AG20443 (cell line): ENCODE results near the gene ZP1.
"Not testable (repeated sequence)": the region's sequence is repeated elsewhere in the genome, so short reads cannot be mapped to it uniquely, and the experiment has no call there.

Experiments used
- DNase-seq: peaks from one replicate; pipeline ENCODE4 v3.0.0; 2012; ENCODE audit warnings: low spot score, mixed read lengths

Gene ZP1

DNA sequence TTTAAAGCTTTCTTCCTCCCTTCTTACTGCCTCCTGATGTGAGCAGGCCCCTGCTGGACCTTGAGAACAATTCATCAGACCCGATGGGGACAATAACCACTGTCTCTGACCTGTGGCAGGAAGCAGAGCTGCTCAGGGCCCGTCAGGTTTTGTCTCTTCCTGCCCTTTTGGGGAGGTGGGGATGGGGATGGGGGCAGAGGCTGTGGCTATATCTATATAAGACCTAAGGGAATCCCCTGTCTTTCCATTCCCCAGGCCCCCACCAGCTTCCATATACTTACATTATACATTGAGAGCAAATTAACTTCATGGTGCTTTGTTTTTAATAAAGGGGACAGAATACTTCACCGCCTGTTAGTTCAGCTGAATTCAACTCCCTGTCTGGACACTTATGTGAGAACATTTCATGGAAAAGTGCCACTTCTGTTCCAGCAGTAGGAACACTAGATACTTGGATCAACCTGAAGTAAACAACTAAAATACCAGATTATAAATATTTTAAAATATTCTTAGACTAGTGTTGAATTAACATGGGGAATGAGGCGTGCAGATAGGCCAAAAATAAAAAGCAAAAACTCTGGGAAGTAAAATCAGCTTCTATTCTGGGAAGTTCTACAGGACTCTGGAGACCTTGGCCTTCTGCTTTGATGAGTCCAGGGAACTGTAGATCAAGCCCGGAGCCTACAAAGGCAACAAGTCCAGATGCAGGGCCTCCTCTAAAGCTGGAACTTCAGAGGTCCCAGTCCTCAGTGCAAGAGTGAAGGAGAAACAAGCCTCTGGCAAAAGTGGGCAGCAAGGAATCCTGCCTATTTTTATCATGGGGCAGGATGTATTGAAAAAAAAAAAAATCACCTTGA, 11.1 kb downstream of the ZP1 start:
- no peak for DNase-seq

DNA sequence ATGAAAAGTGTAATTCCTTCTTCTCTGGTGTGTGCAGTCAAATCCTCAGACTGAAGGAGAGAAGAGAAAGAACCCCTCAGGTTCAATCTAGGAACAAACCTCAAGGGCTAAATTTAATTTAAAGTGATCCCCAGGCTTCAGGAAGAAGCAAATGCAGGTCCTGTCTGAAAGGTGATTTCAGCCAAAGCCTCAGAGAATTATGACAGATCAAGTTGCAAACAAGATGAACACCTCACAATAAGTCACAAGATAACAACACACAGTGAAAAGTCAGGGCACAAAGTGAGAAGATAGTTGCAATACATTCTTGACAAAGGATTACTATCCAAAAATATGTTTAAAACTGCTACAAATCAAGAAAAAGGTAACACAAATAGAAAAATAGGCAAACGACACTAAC, 11.8 kb downstream of the ZP1 start:
- no peak for DNase-seq

DNA sequence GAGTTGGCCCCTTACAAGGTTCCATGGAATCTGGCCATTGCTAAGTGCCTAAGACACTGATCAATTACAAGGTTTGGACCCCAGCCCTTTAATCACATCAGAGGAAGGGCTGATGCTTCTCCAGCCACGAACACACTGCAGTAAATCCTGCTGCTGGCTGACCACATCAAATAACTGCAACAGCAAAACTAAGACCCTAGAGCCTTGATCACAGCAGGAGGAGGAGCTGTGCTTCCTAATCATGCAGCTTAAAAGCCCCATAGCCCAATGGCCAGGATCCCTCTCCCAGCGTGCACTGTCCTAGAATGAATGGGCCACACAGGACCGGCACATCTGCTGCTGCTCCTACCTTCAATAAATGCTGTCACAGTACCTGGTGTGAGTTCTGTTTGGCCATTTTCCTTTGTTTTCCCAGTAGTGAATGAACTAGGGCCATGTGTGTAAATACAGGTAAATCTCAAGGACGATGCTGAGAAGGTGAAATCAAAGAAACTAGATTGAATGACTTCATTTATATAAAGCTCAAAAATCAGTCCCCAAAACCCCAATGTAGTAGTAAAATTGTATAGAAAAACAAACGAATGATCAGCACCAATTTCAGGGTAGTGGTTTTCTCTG, 12.7 kb downstream of the ZP1 start:
- DNase-seq, result no peak

DNA sequence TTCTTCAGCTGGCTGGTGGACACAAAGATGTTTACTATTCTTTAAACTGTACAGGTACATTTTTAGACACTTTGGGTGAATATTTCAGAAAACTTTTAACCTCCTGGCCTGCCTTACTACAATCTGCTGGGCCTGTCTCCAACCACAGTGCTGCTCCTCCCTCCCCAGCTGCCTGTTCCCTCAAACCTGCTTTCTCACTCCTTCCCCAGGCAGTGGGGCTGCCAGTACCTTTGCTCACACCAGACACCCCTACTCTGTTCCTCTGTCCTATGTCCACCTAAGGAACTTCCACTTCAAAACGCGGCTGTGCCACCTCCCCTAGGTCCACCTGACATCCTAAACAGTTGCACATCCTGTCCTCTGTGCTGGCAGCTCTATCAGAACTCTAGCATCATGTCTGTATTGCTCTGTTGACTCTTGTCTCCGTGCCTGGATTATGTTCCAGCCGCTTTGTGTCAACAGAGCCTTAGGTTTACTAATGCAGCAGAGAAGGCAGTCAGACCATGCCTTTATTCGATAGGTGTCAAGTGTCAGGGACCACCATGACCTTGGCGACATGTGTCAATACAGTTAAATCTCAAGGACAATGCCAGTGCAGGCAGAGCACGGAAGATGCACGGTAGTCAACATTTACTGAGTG, 13.4 kb downstream of the ZP1 start:
- no peak for DNase-seq

DNA sequence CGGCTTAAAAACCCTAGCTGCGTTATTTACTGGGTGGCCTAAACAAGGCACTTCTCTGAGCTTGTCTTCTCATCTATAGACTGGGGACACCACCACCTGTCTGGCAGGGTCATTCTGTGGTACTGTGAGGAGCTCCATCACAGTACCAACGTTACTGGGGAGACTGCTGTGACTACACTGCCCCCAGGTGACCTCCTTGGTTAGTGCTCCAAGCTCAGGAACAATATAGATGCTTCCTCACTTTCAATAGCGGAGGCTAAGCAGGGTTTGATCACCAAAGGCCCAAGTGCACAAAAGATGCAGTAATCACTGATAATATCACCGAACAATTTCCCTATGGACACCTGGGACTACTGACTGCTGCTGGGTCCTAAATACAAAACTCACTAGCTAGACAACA, 20.2 kb downstream of the ZP1 start:
- peak; percentile 69 for DNase-seq

DNA sequence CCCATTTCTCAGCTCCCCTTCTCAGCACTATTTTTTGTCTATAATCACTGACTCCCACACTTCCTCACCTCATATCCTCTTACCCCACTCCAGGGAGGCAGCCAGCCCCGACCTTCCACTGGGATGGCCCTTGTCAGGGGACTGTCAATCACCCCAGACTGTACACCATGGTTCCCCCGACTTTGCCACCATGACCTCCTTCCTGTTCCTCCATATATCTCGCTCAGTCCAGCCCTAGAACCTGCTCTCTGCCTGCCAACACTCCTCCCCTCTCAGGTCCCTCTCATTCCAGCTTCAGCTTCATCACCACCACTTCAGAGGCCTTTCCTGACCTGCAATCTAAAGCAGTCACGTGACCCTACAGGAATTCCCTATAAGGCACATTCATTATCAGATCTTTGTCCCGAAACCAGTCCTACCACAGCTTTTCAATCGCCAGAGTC, 22.5 kb downstream of the ZP1 start:
- no peak for DNase-seq

DNA sequence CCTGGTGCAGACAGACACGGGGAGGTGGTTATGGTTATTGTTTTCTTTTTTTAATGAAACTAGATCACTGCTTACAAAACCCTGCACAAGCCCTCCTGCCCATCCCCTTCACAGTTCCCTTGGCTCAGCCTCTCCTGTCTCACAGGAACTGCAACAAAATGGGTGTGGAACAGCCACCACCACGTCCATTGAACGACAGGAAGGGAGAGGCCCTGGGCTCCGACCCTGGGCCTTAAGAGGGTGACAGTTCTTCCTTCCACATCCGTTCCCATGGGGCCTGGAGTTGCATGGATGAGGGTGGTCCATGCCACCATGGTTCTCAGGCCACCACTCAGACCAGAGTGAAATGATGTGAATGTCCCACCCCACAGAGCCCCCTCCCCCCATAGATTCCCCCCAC, 23.4 kb downstream of the ZP1 start:
- DNase-seq, result no peak

DNA sequence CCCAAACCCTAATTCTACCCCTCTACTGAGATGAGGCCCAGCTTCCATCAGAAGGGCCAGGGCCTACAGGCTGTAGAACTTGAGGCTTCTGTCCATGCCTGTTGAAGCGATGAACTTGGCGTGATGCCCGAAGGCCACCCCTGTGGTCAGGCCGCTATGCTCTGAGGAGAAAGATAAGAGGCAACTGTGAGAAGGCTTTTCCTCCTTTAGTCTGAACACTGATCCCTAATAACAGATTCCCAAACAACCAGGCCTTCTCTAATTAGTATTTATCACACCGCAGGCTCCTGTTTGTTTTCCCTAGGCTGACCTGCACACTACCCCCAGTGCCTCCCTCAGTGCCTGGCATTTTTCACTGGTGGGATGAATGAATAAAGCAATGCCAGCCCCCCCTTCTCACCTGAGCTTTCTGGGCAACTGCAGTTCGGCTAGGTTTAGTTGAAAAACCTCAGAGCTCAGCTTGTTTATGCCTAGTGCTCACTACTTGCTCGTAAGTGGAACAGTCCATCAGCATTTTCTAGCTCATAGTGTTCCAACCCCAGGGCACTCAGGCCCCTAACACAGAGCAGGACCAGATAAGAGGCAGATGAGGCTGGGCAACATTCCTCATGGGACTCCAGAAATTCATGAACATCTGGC, 23.9 kb downstream of the ZP1 start:
- DNase-seq, result no peak

DNA sequence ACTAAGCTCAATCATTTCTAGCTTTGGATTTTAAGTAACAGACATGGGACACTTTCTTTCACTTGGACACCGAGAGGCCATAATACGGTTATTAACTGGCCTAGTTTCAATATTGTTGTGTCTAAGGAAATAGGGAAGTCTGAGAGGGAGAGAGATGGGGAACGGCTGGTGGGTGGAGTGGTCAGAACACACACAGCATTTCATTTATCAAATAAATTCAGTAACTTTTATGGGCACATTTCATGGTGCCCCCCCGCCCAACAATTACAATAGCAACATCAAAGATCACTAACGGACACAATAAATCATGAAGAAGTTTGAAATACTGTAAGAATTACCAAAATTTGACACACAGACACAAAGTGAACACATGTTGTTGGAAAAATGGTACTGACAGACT, 28.3 kb downstream of the ZP1 start:
- DNase-seq, result no peak

DNA sequence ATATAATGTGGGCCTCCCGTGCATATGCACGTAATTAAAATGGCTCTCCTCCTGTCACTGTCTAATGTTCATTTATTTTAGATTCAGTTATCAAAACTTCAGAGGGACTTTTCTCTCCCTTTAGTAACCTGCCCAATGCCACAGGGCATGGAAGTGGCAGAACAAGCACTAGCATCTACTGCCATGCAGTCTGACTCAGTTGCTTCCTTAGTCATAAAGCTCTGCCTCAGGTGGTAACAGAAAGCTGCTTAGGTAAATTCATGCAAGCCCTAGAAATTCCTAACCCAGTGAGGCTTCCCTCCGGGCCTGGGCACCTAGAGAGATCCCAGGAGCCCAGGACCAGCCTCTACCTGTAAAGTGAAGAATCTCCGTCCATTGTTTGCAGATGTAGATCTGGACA, 30.2 kb downstream of the ZP1 start:
- DNase-seq, result no peak

DNA sequence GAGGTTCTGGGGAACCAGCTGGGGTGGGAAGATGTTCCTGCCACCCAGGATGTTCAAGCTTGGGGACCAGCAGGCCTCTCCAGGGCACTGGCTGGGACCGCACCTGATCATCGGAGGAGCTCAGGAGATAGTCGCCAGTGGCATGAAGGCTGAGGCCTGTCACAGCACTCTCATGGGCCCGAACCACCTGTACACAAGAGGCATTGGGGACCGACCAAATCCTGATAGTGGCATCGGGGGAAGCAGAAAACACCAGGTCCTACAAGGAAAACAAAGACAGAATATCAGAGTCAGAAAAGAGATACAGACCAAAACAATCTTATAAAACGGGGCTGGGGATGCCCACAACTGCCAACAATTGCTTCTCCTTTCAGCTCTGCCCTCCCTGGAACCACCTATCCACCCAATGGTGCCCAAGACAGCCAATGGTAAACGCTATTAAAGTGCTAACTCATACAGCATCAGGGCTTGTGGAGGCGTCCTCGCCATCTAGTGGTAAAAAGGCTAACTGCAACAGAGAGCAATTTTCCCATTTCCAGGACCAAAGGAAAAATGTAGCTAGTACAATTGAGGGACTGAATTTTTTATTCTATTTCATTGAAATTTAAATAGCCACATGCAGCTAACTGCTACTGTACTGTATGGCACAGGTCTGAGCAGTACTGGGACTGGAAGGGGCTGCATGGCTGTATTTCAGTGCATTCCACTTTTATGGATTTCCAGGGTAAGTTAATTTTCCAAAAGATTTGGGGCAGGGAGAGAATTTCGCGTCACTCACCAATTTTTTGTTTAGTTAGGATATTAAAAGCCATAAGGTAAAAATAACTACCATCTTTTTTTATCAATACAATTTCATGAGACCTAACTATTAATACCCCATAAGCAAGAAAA, 31.9 kb downstream of the ZP1 start:
- DNase-seq, result peak; percentile 78

DNA sequence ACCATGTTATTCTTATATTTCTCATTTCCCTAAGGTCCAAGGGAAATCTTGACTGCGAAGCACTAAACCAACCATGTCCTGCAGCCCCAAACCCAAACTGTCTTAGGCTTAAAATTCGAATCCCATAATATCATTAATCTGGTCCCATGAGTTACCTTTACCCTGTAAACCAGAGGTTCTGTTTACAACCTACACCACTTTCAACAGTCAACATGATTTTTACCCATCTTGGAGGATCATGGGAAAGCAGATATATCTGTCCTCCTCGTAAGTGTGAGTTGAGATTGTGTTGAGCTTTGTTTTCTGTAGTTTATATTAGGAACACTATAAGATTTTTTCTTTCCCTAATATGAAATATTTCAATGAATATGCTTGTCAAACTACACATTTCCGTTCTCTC, 32.6 kb downstream of the ZP1 start:
- DNase-seq, result no peak

DNA sequence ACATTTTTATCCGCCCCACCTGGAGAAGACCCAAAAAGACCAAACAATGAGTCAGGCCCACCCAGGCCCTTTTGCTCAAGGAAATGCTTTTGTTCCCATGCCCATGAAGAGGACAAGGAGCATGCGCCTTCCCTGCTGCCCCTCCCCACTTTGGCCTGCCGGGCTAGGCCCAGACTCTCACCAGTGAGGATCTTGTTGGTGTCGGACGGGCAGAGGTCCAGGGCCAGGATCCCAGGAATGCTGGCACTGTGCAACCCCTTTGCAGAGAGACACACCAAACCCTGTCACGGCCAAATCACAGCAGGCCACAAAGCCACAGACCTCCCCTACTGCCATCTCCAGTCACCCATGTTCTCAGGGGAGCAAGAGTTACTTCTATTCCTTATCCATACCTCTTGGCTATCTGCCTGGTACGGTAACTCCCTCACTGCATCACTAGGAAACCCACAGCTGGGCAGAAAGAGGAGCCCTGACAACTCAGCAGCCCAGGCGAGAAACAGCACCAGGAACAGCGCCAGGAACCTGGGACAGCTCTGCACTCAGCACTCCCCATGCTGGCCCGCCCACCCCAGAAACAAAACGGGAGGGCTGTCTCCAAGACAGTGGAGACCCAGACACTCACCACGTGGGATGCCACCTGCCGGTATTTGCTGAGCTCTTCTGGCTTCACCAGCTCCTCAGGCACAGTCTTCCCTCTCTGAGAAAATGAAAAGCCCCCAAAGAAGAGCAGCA, 33.5 kb downstream of the ZP1 start:
- no peak for DNase-seq

DNA sequence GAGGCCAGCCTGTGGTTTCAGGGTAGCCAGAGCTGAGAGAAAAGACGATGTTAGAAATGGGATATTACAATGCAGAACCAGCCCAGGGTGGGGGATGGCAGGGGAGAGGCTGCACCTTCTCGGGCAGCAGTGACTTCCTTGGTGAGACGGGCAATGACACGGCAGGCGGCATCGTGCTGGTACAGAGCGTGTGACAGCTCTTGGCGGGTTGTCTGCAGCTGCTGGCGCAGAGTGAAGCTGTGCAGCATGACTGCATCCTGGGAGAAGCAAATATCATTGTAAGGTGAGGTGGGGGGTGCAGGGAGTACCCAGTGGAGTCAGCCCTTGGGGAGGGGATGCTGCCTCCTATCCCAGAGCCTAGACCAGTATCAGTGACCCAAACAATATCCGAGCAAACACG, 35.3 kb downstream of the ZP1 start:
- DNase-seq, result no peak

DNA sequence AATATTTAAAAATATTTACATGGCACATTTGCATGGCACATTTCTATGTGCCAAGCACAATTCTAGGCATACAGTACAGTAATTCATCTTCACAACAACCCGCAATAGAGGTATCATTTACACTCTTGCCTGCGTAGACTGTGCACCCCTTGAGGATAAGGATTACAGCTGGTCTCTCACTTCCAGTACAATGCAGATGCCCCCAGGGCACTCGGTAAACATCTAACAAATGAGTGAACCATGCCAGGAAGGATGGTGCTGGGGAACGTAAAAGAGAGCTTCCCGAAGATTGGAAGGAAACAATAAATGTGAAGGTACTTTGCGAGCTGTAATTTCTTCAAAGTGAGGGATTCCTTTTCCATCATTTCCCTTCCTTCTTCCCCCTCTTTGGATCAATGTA, 37.7 kb downstream of the ZP1 start:
- DNase-seq, result no peak

DNA sequence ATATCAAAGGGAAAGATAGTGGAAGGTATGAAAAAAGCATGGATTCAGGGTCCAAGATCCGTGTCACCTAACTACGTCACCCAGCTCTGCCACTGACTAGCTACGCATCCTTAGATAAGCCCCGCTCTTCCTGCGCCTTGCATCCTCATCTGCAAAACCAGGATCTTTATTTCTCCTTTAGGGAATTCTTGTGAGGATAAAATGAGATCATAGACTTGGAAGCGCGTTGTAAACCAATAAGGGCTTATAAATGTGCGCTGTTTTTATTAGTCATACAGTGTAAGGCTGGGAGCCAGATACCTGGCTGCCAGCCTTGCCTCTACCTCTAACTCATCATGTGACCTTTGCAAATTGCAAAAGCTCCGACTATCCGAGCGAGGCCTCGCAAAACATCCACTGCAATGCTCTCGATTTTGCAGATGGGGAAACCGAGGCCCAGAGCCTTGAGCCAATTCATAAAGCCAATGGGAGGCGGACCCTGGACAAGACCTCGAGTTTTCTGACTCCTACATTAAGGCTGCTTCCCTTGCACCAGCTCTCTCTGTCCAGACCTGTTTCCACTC, 38.3 kb downstream of the ZP1 start:
- DNase-seq, result no peak

DNA sequence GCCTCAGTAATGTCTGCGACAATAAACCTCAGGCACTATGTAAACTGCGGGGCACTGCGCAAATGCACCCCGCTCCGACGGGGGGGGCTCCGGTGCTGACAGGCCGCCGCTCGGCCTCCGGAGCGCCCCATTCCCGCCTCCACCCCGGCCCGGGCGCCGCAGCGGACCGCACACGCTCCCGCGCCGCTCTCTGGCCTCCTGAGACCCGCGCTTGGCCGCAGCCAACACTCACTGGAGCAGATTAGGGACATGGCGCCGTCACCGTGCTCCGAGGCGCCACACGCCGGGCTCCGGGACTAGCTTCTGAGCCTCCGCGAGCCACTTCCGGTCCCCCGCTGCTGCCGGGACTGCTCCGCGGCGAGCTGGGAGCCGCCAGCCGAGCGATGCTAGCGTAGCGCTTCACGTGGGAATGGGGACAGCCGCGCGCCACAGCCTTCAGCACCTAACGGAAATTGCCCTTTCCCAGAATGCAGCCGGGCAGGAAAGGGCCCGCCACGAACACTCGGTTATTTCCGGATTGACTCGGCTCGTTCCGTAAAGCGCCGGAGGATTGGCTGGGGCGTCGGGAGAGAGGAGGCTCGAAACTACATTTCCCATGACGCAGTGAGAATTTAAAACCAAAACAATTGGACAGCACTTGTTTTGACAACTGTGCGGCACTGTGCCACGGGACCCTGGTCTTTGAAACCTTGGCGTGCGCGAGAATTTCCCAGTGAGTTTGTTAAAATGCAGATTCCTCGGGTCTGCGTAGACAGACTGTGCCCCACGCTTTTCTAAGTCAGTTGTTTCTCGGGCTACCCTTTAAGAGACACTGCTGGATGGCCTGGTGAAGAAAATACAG, 39.0 kb downstream of the ZP1 start, which contains the start of gene PRPF19:
Gene PRPF19 (minus strand): TSS at position 454 of the 841 bp plus-strand sequence. CDS start 203 bp downstream, at position 251.
- peak; percentile 97 for DNase-seq

DNA sequence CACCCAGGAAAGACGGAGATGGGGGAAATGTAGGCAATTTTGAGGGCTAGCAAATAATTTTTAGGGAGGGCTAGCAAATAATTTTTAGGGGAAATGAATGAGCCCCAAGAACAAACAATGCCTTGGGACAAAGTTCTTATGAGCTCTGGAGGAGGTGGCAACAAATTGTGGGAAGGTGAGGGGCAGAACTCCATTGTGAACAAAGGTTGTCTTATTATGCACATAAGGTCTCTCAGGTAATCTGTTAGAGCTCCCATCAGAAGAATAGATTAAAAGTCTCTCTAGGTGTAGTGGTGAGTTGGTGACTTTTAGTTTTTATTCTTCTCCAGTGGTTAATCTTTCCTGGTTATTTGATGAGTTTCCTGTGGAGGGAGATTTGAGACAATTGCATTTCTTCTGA, 41.5 kb downstream of the ZP1 start:
- no peak for DNase-seq

DNA sequence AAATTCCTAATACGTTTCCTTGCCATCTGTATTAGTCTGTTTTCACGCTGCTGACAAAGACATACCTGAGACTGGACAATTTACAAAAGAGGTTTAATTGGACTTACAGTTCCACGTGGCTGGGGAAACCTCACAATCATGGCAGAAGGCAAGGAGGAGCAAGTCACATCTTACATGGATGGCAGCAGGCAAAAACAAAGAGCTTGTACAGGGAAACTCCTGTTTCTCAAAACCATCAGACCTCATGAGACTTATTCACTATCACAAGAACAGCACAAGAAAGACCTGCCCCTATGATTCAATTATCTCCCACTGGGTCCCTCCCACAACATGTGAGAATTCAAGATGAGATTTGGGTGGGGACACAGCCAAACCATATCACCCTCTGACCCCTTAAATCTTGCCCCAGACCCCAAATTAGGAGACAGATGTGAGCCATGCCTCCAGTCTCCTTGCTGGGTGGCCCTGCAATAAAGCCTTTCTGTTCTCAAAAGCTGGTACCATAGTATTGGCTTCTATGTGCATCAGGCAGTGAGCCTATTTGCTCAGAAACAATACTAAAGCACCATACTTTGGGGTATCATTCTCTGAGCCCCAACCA, 42.4 kb downstream of the ZP1 start:
- DNase-seq, result not testable (repeated sequence)
